Activated naive CD8-positive, alpha-beta T cell treated with anti-CD3 and anti-CD28 coated beads, Interleukin-2, amount 10 ng/mL, durations not matched to agents 7 days and 5 days (primary cell): ENCODE results near the gene LDLRAD4. TPM values are rescaled to one million over a fixed set of nuclear protein-coding genes. Genes with fewer than 3 reads are reported as not detected.

Source experiments
- ATAC-seq: fragments of 150-1000 bp; cut with Tn5 transposase; one replicate; pipeline ENCODE4 v1.10.0; 2021; ENCODE audit warnings: low read depth, moderate library complexity
- POLR2A ChIA-PET: fragments of 350-600 bp; sonication (Branson Sonifier 250); formaldehyde crosslinking; loops from one replicate; lab custom pipeline; 2021; ENCODE audit warnings: antibody characterized with exemption; lab: Charles Lee
- DNase-seq: peaks from one replicate; pipeline ENCODE4 v3.0.0; 2021
- H3K27ac Mint-ChIP-seq: one replicate; pipeline ENCODE4 v1.8.0; 2022; ENCODE audit warnings: mild to moderate bottlenecking, mixed read lengths
- H3K27me3 Mint-ChIP-seq: one replicate; pipeline ENCODE4 v1.8.0; 2022; ENCODE audit warnings: mild to moderate bottlenecking, moderate library complexity, mixed read lengths
- H3K36me3 Mint-ChIP-seq: one replicate; pipeline ENCODE4 v1.8.0; 2021; ENCODE audit warnings: mild to moderate bottlenecking, mixed read lengths
- H3K4me1 Mint-ChIP-seq: one replicate; pipeline ENCODE4 v1.8.0; 2021; ENCODE audit warnings: mixed read lengths
- H3K4me3 Mint-ChIP-seq: one replicate; pipeline ENCODE4 v1.8.0; 2022; ENCODE audit warnings: mild to moderate bottlenecking, moderate library complexity, mixed read lengths
- H3K9me3 Mint-ChIP-seq: one replicate; pipeline ENCODE4 v1.8.0; 2021; ENCODE audit warnings: mixed read lengths
- total RNA-seq, 2 experiments: library from RNA; stranded (reverse); gene quantifications; one replicate each; pipeline ENCODE4 v1.2.3, GENCODE V29; 2021

LDLRAD4 gene
- total RNA-seq, 2 experiments from 2014 or later = 40.3 to 44.3 TPM

DNA sequence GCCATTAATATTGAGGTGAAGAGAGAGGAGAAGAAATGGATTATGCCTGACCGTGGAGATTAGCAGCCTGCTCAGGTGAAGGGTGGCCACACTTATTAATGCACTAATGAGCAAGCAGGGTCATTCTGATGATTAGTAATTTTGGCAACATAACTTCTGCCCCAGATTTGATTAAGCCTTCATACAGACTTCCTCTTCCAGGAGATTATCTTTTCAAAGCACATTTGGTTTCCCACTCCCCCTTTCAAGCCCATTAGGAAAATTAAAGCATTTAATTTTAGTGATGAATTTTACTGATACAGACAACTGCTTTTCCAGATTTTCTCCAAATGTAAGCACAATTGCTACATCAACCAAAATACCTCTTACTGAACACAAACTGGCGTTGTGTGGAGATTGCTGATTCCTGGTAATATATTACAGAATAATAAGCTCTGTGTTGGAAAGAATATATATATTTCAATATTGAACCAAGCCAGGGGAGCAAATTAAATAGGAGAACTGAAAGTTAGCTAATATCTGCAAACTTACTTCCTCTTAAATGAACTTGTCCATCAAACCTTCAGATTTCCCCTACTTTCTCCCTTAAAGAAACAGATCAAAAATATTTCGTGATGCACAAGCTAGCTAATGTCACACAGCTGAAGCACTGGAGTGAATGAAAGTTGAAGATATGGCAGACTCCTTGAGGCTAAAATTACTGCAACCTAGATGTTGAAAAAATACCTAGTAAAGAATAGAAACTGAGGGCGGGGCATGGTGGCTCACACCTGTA, 367.0 kb downstream of the LDLRAD4 start:
- no peaks in the 10 kb centered on the region for H3K9me3 Mint-ChIP-seq
- H3K27ac Mint-ChIP-seq = peak overlapping the region; percentile 32
- no peak for ATAC-seq
- POLR2A ChIA-PET = interaction anchor here (1.1 to 1.7 kb wide), 3 partner anchors 14 to 29 kb away, joined by 3 to 4 read pairs (median 4); no protein-coding TSS in a partner anchor
- peaks cover 63% of the 10 kb centered on the region for H3K4me1 Mint-ChIP-seq
- H3K36me3 Mint-ChIP-seq = peaks cover 28% of the 10 kb centered on the region
- peak overlapping the region; percentile 7 for H3K4me3 Mint-ChIP-seq
- no peaks in the 10 kb centered on the region for H3K27me3 Mint-ChIP-seq
- DNase-seq = no peak

DNA sequence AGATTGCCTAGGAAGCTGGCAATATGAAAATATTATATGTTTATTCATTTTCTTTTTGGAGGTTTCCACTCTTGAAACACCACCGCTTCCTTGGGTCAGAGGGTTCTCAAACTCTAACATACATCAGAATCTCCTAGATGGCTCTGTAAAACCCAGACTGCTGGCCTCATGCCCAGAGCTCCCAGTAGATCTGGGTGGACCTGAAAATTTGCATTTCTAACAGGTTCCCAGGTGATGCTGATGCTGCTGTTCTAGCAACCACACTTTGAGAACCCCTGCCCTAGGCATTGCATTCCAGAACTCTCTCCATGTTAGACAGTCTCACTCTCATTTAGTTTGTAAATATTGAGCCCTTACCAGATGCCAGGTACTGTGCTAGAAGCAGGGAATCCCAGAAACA, 368.4 kb downstream of the LDLRAD4 start:
- POLR2A ChIA-PET = interaction anchor here (1.7 kb wide), 1 partner anchor 25 kb away, joined by 4 read pairs; no protein-coding TSS in a partner anchor
- H3K36me3 Mint-ChIP-seq = peaks cover 28% of the 10 kb centered on the region

GRCh38 chr18:13587477-13587876, 368.9 kb downstream of the LDLRAD4 start:
- POLR2A ChIA-PET = interaction anchor here (0.9 to 1.0 kb wide), 2 partner anchors 11 kb away, joined by 3 to 4 read pairs; no protein-coding TSS in a partner anchor
- H3K27me3 Mint-ChIP-seq = no peaks in the 10 kb centered on the region
- H3K4me1 Mint-ChIP-seq = peaks cover 68% of the 10 kb centered on the region
- H3K9me3 Mint-ChIP-seq = no peaks in the 10 kb centered on the region
- ATAC-seq = no peak
- H3K4me3 Mint-ChIP-seq = peak overlapping the region; percentile 28
- peak overlapping the region; percentile 46 for H3K27ac Mint-ChIP-seq
- H3K36me3 Mint-ChIP-seq = peaks cover 28% of the 10 kb centered on the region
- no peak for DNase-seq

More for the DNA sequence above, 368.4 kb downstream of the LDLRAD4 start:
- Mint-ChIP-seq H3K27ac (peak overlapping the region; percentile 46), H3K9me3 (no peaks in the 10 kb centered on the region), H3K4me1 (peaks cover 65% of the 10 kb centered on the region), H3K27me3 (no peaks in the 10 kb centered on the region), H3K4me3 (no peak overlapping the region)
- DNase-seq (no peak), ATAC-seq (no peak)

- H3K27ac Mint-ChIP-seq = peak overlapping the region; percentile 63
These were observed 369.4 kb downstream of the LDLRAD4 start for GRCh38 chr18:13587937-13588336.

GRCh38 chr18:13589316-13589715, 370.8 kb downstream of the LDLRAD4 start:
- no peaks in the 10 kb centered on the region for H3K27me3 Mint-ChIP-seq
- H3K9me3 Mint-ChIP-seq = peaks cover 7% of the 10 kb centered on the region
- peaks cover 72% of the 10 kb centered on the region for H3K4me1 Mint-ChIP-seq
- DNase-seq = no peak
- POLR2A ChIA-PET = interaction anchor here (1.0 kb wide), 1 partner anchor 22 kb away, joined by 3 read pairs; no protein-coding TSS in a partner anchor
- ATAC-seq = no peak
- H3K27ac Mint-ChIP-seq = peak overlapping the region; percentile 27
- H3K4me3 Mint-ChIP-seq = no peak overlapping the region
- H3K36me3 Mint-ChIP-seq = peaks cover 36% of the 10 kb centered on the region

More at GRCh38 chr18:13587937-13588336, 369.4 kb downstream of the LDLRAD4 start:
- no peak for DNase-seq
- Mint-ChIP-seq H3K4me1 (peaks cover 66% of the 10 kb centered on the region), H3K27me3 (no peaks in the 10 kb centered on the region), H3K4me3 (peak overlapping the region; percentile 33), H3K36me3 (peaks cover 28% of the 10 kb centered on the region), H3K9me3 (no peaks in the 10 kb centered on the region)
- POLR2A ChIA-PET = interaction anchor here (0.9 to 1.0 kb wide), 2 partner anchors 10 to 12 kb away, joined by 3 to 4 read pairs; no protein-coding TSS in a partner anchor
- no peak for ATAC-seq

GRCh38 chr18:13589943-13590342, 371.4 kb downstream of the LDLRAD4 start:
- DNase-seq = no peak
- POLR2A ChIA-PET = interaction anchor here (0.7 kb wide), 1 partner anchor 13 kb away, joined by 3 read pairs; no protein-coding TSS in a partner anchor
- H3K27me3 Mint-ChIP-seq = no peaks in the 10 kb centered on the region
- peaks cover 9% of the 10 kb centered on the region for H3K9me3 Mint-ChIP-seq
- peak overlapping the region; percentile 27 for H3K27ac Mint-ChIP-seq
- H3K36me3 Mint-ChIP-seq = peaks cover 37% of the 10 kb centered on the region
- no peak overlapping the region for H3K4me3 Mint-ChIP-seq
- ATAC-seq = no peak
- H3K4me1 Mint-ChIP-seq = peaks cover 67% of the 10 kb centered on the region

- H3K27me3 Mint-ChIP-seq = no peaks in the 10 kb centered on the region
- no peak overlapping the region for H3K27ac Mint-ChIP-seq
- H3K4me1 Mint-ChIP-seq = peaks cover 49% of the 10 kb centered on the region
- DNase-seq (no peak), ATAC-seq (no peak)
- H3K36me3 Mint-ChIP-seq = peaks cover 50% of the 10 kb centered on the region
- POLR2A ChIA-PET = no interaction called here
- H3K4me3 Mint-ChIP-seq = no peak overlapping the region
- H3K9me3 Mint-ChIP-seq = peaks cover 22% of the 10 kb centered on the region
These were observed 373.7 kb downstream of the LDLRAD4 start for GRCh38 chr18:13592246-13592645.

DNA sequence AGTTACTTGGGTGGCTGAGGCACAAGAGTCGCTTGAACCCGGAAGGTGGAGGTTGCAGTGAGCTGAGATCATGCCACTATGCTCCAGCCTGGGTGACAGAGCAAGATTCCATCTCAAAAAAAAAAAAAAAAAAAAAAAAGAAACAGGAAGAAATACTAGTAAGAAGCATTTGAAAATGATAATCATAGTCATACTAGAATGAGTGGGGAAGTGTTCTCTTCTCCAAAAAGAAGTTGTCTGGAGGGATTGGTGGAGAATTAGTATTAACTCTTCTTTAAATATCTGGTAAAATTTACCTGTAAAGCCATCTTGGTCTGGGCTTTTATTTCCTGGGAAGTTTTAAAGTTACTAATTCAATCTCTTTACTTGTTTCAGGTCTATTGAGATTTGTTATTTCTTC, 376.0 kb downstream of the LDLRAD4 start:
- H3K4me3 Mint-ChIP-seq = no peak overlapping the region
- peaks cover 60% of the 10 kb centered on the region for H3K36me3 Mint-ChIP-seq
- ATAC-seq = no peak
- H3K27ac Mint-ChIP-seq = no peak overlapping the region
- no peak for DNase-seq
- POLR2A ChIA-PET = interaction anchor here (1.6 kb wide), 1 partner anchor 17 kb away, joined by 6 read pairs; no protein-coding TSS in a partner anchor
- no peaks in the 10 kb centered on the region for H3K27me3 Mint-ChIP-seq
- H3K4me1 Mint-ChIP-seq = peaks cover 41% of the 10 kb centered on the region
- peaks cover 35% of the 10 kb centered on the region for H3K9me3 Mint-ChIP-seq

GRCh38 chr18:13597068-13597467, 378.5 kb downstream of the LDLRAD4 start:
- H3K27me3 Mint-ChIP-seq = no peaks in the 10 kb centered on the region
- H3K9me3 Mint-ChIP-seq = peaks cover 35% of the 10 kb centered on the region
- H3K4me3 Mint-ChIP-seq = no peak overlapping the region
- ATAC-seq = no peak
- POLR2A ChIA-PET = interaction anchor here (0.5 to 0.7 kb wide), 2 partner anchors 10 to 16 kb away, joined by 3 read pairs; no protein-coding TSS in a partner anchor
- H3K4me1 Mint-ChIP-seq = peaks cover 21% of the 10 kb centered on the region
- no peak overlapping the region for H3K27ac Mint-ChIP-seq
- peaks cover 65% of the 10 kb centered on the region for H3K36me3 Mint-ChIP-seq
- DNase-seq = no peak

DNA sequence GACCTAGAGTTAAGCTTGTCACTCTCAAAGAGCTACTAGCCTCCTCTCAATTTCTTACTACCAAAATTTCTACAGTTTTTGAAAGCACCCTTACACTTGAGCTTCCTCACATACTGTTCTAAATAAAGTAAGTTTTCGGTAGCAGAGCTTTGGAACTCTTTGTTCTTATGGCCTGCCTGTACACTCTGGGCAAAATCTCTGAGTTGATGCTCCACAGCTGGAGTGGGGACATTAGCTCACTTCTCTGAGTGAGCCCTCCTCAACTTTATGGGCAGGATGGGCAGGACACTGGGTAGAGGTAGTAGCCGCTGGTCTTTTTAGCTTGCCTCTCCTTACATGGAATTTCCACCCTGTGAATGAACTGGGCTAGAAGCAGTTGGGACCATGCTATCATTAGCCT, 380.0 kb downstream of the LDLRAD4 start:
- peaks cover 61% of the 10 kb centered on the region for H3K36me3 Mint-ChIP-seq
- POLR2A ChIA-PET = interaction anchor here (0.9 to 1.4 kb wide), 4 partner anchors 11 to 31 kb away, joined by 3 to 4 read pairs (median 4); no protein-coding TSS in a partner anchor
- peaks cover 18% of the 10 kb centered on the region for H3K4me1 Mint-ChIP-seq
- ATAC-seq (no peak), DNase-seq (no peak)
- H3K4me3 Mint-ChIP-seq = no peak overlapping the region
- H3K27ac Mint-ChIP-seq = no peak overlapping the region
- no peaks in the 10 kb centered on the region for H3K27me3 Mint-ChIP-seq
- peaks cover 33% of the 10 kb centered on the region for H3K9me3 Mint-ChIP-seq

DNA sequence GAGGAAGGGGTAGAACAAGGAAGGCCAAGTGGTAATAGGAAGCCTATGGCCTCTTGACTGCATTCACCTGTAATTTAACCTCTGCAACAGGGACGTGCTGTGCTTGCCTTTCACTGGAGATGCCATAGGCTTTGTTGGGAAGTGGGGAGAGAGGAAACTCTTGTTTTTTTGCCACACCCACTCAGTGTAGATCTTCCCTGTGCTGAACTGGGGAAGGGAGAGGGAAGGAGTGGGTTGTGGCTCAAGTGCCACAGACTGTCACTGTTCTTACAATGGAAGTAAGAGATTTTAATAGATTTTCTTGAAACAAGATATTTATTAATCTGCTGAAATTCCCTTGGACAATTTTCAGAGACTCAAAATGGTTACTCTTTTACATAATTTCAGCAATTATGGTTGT, 380.5 kb downstream of the LDLRAD4 start:
- POLR2A ChIA-PET = interaction anchor here (0.9 to 1.4 kb wide), 3 partner anchors 11 to 31 kb away, joined by 3 to 4 read pairs (median 4); no protein-coding TSS in a partner anchor
- Mint-ChIP-seq H3K4me1 (peaks cover 13% of the 10 kb centered on the region), H3K9me3 (peaks cover 30% of the 10 kb centered on the region), H3K4me3 (no peak overlapping the region), H3K27ac (no peak overlapping the region), H3K27me3 (no peaks in the 10 kb centered on the region), H3K36me3 (peaks cover 57% of the 10 kb centered on the region)
- DNase-seq = no peak
- no peak for ATAC-seq

- Mint-ChIP-seq H3K36me3 (peaks cover 27% of the 10 kb centered on the region), H3K9me3 (peaks cover 5% of the 10 kb centered on the region), H3K4me3 (no peak overlapping the region), H3K27me3 (no peaks in the 10 kb centered on the region), H3K4me1 (peaks cover 28% of the 10 kb centered on the region), H3K27ac (no peak overlapping the region)
- no peak for DNase-seq
- POLR2A ChIA-PET = interaction anchor here (1.1 to 1.3 kb wide), 2 partner anchors 9 to 11 kb away, joined by 4 to 6 read pairs; no protein-coding TSS in a partner anchor
- no peak for ATAC-seq
These were observed 384.9 kb downstream of the LDLRAD4 start for GRCh38 chr18:13603304-13604019.

- no peaks in the 10 kb centered on the region for H3K27me3 Mint-ChIP-seq
- POLR2A ChIA-PET = interaction anchor here (1.1 kb wide), 1 partner anchor 9 kb away, joined by 6 read pairs; no protein-coding TSS in a partner anchor
- H3K9me3 Mint-ChIP-seq = no peaks in the 10 kb centered on the region
- H3K4me1 Mint-ChIP-seq = peaks cover 37% of the 10 kb centered on the region
- no peak for ATAC-seq
- DNase-seq = no peak
- no peak overlapping the region for H3K27ac Mint-ChIP-seq
- no peak overlapping the region for H3K4me3 Mint-ChIP-seq
- H3K36me3 Mint-ChIP-seq = peaks cover 22% of the 10 kb centered on the region
These were observed 386.2 kb downstream of the LDLRAD4 start for GRCh38 chr18:13604786-13605185.
